Measurements from ENCODE around the gene ALOX12B. TPM values are rescaled to one million over a fixed set of nuclear protein-coding genes. Genes with fewer than 3 reads are reported as not detected.

The ALOX12B gene
- total and polyA plus RNA-seq, 2 of the 8 experiments (the other 6 are each of a cell fraction or from before 2014, with no cell fraction given) = 0.86 TPM; not detected in 1

- Histone ChIP-seq H3K9ac (replicated peaks in 1 of 4; ENCODE audit: extremely low read depth in 1 of 4, low read depth in 3 of 4, low read length in 3 of 4) (no peak overlapping the region; a peak in 1 of 7 replicates), H2AFZ (ENCODE audit: low read length) (peak overlapping the region; percentile 44; the same call in 1 of the 2 replicates), H2BK12ac (ENCODE audit: low read depth, low read length) (no peak overlapping the region), H3K14ac (ENCODE audit: insufficient read length) (no peak overlapping the region), H3K27ac (ENCODE audit: low read depth, low read length) (no peak overlapping the region), H3K4me1 (replicated peaks in 1 of 4; ENCODE audit: control insufficient read depth in 3 of 4, insufficient read depth in 4 of 4, low read length in 3 of 4) (peaks cover 0 to 8% (median 4%) of the 10 kb centered on the region in 4 experiments; a peak in 5 of 7 replicates), H4K20me1 (replicated peaks in 1 of 2; ENCODE audit: control insufficient read depth in 1 of 2, insufficient read depth in 2 of 2, low read length in 2 of 2) (peaks cover 1 to 3% of the 10 kb centered on the region in 2 experiments), H2BK120ac (replicated peaks; ENCODE audit: low read depth, low read length) (no peak overlapping the region), H3K27me3 (replicated peaks in 1 of 4; ENCODE audit: control insufficient read depth in 3 of 4, extremely low read depth in 1 of 4, insufficient read depth in 3 of 4, low read length in 3 of 4) (peaks cover 14 to 46% (median 38%) of the 10 kb centered on the region in 4 experiments), H3K18ac (ENCODE audit: extremely low read depth, low read length) (no peak overlapping the region), H3K4me2 (ENCODE audit: insufficient read depth in 1 of 2, low read depth in 2 of 2, low read length in 2 of 2) (peak overlapping the region; percentile 88 to 100), H3K4me3 (ENCODE audit: extremely low read depth in 1 of 4, insufficient read depth in 2 of 4, low read depth in 3 of 4, low read length in 4 of 4) (peak overlapping the region; percentile 75 to 89 (median 82)), H3K23ac (ENCODE audit: insufficient read length) (no peak overlapping the region), H3K79me2 (ENCODE audit: control insufficient read depth in 1 of 2, insufficient read depth in 2 of 2, low read length in 2 of 2) (no peaks in the 10 kb centered on the region), H3K9me3 (ENCODE audit: insufficient read depth in 2 of 2, low read depth in 1 of 2, low read length in 1 of 2) (no peaks in the 10 kb centered on the region), H3K56ac (replicated peaks; ENCODE audit: insufficient read length, low read depth, low read length) (no peak overlapping the region), H3K4ac (replicated peaks; ENCODE audit: insufficient read length, low read depth, low read length) (no peak overlapping the region), H3K79me1 (ENCODE audit: low read depth, low read length) (no peaks in the 10 kb centered on the region), H2AK5ac (ENCODE audit: low read depth, low read length) (no peak overlapping the region), H2BK5ac (ENCODE audit: low read depth, low read length) (no peak overlapping the region), H3K36me3 (ENCODE audit: control insufficient read depth in 2 of 4, insufficient read depth in 4 of 4, low read length in 3 of 4) (no peaks in the 10 kb centered on the region), H4K5ac (ENCODE audit: insufficient read length, low read depth, low read length) (no peak overlapping the region), H3K23me2 (ENCODE audit: low read depth, low read length) (peaks cover 22% of the 10 kb centered on the region), H4K91ac (replicated peaks; ENCODE audit: insufficient read length, low read length) (no peak overlapping the region), H4K8ac (ENCODE audit: extremely low read depth, insufficient read depth, low read length) (no peak overlapping the region), H2BK15ac (ENCODE audit: low read length) (no peak overlapping the region), H2BK20ac (ENCODE audit: low read length) (0 out of 2 replicates have a peak overlapping the region, but pooled peaks have one; percentile 32)
- ChIA-PET CTCF (ENCODE audit: partially characterized antibody) (interaction anchor here (0.6 to 23.3 kb wide), 15 partner anchors 8 to 293 kb away, joined by 3 to 501 read pairs (median 4); partner anchors contain the start of genes ALOX12B and TMEM107), POLR2A (ENCODE audit: partially characterized antibody) (interaction anchor here (0.9 to 2.9 kb wide), 6 partner anchors 16 to 103 kb away, joined by 3 to 11 read pairs (median 3); no protein-coding TSS in a partner anchor)
- WGBS, 2 experiments (ENCODE audit: extremely low coverage in 1 of 2, insufficient coverage in 1 of 2, insufficient read length in 1 of 2, insufficient replicate concordance in 2 of 2, low coverage in 1 of 2, low lambda C conversion rate in 2 of 2, missing lambda C conversion rate in 1 of 2) = 9% methylated on average over 18 of the region's 18 CpGs; no CpG with 5 or more reads in 1 of the 2 experiments
- no peak for FAIRE-seq
- DNase-seq (ENCODE audit: low read depth in 1 of 2, low spot score in 2 of 2) = no peak
- TF ChIP-seq SIRT6 (IDR thresholded peaks at IDR 0.05; ENCODE audit: low read length) (no peak), GABPA (IDR thresholded peaks at IDR 0.05; ENCODE audit: borderline replicate concordance, insufficient read depth, low read length) (no peak), BCL11A (IDR thresholded peaks at IDR 0.05; ENCODE audit: low read depth in 2 of 2, low read length in 2 of 2) (no peak), EZH2 (IDR thresholded peaks at IDR 0.05; ENCODE audit: low read depth, low read length, severe bottlenecking) (peak; percentile 34), MAX (IDR thresholded peaks at IDR 0.05) (peak; percentile 31; the same call in 1 of the 2 replicates), PHF8 (conservative IDR thresholded peaks at IDR 0.05; ENCODE audit: low read depth, low read length) (no peak), CREB1 (IDR thresholded peaks at IDR 0.05) (no peak), NRF1 (IDR thresholded peaks at IDR 0.05; ENCODE audit: low read depth, low read length) (no peak), ASH2L (IDR thresholded peaks at IDR 0.05; ENCODE audit: low read length) (no peak), SUZ12 (IDR thresholded peaks at IDR 0.05; ENCODE audit: low read length) (peak; percentile 73; the same call in 1 of the 2 replicates), KDM1A (IDR thresholded peaks at IDR 0.05; ENCODE audit: borderline replicate concordance, low read length) (no peak), MAFK (IDR thresholded peaks at IDR 0.05; ENCODE audit: low read depth, low read length) (no peak)
Observed at GRCh38 chr17:8117367-8117979, 30.0 kb upstream of the ALOX12B start.
